HUDEP-2 (cell line): ENCODE results near the gene PPM1H.
A peak's percentile ranks its signal among the peaks of the same experiment; 100 is the strongest.
"Not testable (repeated sequence)": the region's sequence is repeated elsewhere in the genome, so short reads cannot be mapped to it uniquely, and the experiment has no call there.

ENCODE experiments used
- DNase-seq, 76 experiments: peaks; one replicate each; lab custom pipeline; 2025; ENCODE audit not compliant: unreplicated experiment in 76 of 76; lab: John Stamatoyannopoulos, UW

PPM1H gene

GRCh38 chr12:62776575-62776974 lies 158.4 kb downstream of the PPM1H start:
- DNase-seq = no peak

GRCh38 chr12:62774794-62775193 lies 160.2 kb downstream of the PPM1H start:
- no peak for DNase-seq

GRCh38 chr12:62772416-62772955 lies 162.5 kb downstream of the PPM1H start:
- DNase-seq = no peak

- no peak for DNase-seq
These were observed 163.1 kb downstream of the PPM1H start for GRCh38 chr12:62771828-62772227.

- DNase-seq = no peak
These were observed 164.6 kb downstream of the PPM1H start for GRCh38 chr12:62770381-62770780.

- DNase-seq = no peak
These were observed 165.8 kb downstream of the PPM1H start for GRCh38 chr12:62769076-62769619.

- no peak for DNase-seq
These were observed 167.0 kb downstream of the PPM1H start for GRCh38 chr12:62767946-62768345.

GRCh38 chr12:62767496-62767895 lies 167.5 kb downstream of the PPM1H start:
- DNase-seq = no peak

- DNase-seq = no peak
These were observed 168.5 kb downstream of the PPM1H start for GRCh38 chr12:62766496-62766895.

GRCh38 chr12:62763861-62764645 lies 170.9 kb downstream of the PPM1H start:
- no peak for DNase-seq

- DNase-seq = no peak
These were observed 171.6 kb downstream of the PPM1H start for GRCh38 chr12:62763312-62763711.

- DNase-seq = no peak
These were observed 172.3 kb downstream of the PPM1H start for GRCh38 chr12:62762645-62763044.

- no peak for DNase-seq
These were observed 173.3 kb downstream of the PPM1H start for GRCh38 chr12:62761658-62762057.

- peak in 1 of 76 experiments; percentile 9 for DNase-seq
These were observed 174.2 kb downstream of the PPM1H start for GRCh38 chr12:62760779-62761178.

- not testable (repeated sequence) for DNase-seq
These were observed 174.6 kb downstream of the PPM1H start for GRCh38 chr12:62760341-62760740.

GRCh38 chr12:62758216-62758615 lies 176.7 kb downstream of the PPM1H start:
- DNase-seq = no peak

GRCh38 chr12:62757048-62757447 lies 177.9 kb downstream of the PPM1H start:
- DNase-seq = no peak

GRCh38 chr12:62754706-62755105 lies 180.2 kb downstream of the PPM1H start:
- DNase-seq = no peak

- DNase-seq = no peak
These were observed 183.2 kb downstream of the PPM1H start for GRCh38 chr12:62751810-62752155.

GRCh38 chr12:62750941-62751809 lies 183.8 kb downstream of the PPM1H start:
- no peak for DNase-seq

GRCh38 chr12:62749586-62749985 lies 185.4 kb downstream of the PPM1H start:
- DNase-seq = no peak
